Measurements from ENCODE around the gene MAST1.
"Not testable (repeated sequence)": the region's sequence is repeated elsewhere in the genome, so short reads cannot be mapped to it uniquely, and the experiment has no call there.

GRCh38 chr19:12915860-12916259, 77.5 kb downstream of the MAST1 start:
- not testable (repeated sequence) for TF ChIP-seq CTCF (IDR thresholded peaks at IDR 0.05); POLR2A (IDR thresholded peaks at IDR 0.05); POLR2AphosphoS5 (IDR thresholded peaks at IDR 0.05; ENCODE audit: insufficient read depth in 1 of 2, low read depth in 1 of 2)
